AG10803 (cell line): ENCODE data around the gene NCKAP5.

ENCODE experiments used
- DNase-seq: peaks from one replicate; pipeline ENCODE4 v3.0.0; 2010; ENCODE audit warnings: low read depth
- H3K4me3 ChIP-seq: 2 replicates; pipeline ENCODE4 v1.5.1; 2011; ENCODE audit warnings: mild to moderate bottlenecking, low read length, control low read depth
- TF ChIP-seq, protein P1 (sequence below): conservative IDR thresholded peaks from 2 replicates; pipeline ENCODE4 v1.5.1; 2011; ENCODE audit warnings: mild to moderate bottlenecking, low read length, control low read depth, inconsistent platforms

NCKAP5 gene

DNA sequence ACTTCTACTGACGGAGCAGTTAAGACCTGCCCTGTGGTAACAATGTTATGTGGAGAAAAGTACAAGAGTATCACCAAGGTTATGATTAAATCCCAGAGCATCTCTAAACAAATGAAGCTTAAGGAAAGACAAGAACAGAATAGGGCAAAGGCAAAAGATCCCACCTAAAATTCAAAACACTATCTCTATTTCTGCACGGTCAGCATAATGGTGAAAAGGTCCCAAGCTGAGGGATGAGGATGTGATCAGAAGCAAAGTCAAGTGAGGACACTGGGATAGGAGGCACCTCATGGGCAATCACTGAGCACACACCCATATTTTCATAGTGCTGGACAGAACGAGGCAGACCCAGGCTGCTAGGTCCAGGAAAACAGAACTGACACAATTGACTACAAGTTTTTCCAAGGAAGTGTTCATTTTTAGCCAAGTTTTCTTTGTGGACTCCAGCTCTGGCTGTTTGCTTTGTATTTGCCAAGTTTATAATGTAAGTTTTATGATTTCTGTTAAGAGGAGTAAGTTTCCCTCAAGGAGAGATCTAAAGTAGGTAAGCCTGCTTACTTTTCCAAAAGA, 77.8 kb downstream of the NCKAP5 start:
- no peak overlapping the region for H3K4me3 ChIP-seq
- no peak for DNase-seq
- TF ChIP-seq, protein P1, sequence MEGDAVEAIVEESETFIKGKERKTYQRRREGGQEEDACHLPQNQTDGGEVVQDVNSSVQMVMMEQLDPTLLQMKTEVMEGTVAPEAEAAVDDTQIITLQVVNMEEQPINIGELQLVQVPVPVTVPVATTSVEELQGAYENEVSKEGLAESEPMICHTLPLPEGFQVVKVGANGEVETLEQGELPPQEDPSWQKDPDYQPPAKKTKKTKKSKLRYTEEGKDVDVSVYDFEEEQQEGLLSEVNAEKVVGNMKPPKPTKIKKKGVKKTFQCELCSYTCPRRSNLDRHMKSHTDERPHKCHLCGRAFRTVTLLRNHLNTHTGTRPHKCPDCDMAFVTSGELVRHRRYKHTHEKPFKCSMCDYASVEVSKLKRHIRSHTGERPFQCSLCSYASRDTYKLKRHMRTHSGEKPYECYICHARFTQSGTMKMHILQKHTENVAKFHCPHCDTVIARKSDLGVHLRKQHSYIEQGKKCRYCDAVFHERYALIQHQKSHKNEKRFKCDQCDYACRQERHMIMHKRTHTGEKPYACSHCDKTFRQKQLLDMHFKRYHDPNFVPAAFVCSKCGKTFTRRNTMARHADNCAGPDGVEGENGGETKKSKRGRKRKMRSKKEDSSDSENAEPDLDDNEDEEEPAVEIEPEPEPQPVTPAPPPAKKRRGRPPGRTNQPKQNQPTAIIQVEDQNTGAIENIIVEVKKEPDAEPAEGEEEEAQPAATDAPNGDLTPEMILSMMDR = no peak

DNA sequence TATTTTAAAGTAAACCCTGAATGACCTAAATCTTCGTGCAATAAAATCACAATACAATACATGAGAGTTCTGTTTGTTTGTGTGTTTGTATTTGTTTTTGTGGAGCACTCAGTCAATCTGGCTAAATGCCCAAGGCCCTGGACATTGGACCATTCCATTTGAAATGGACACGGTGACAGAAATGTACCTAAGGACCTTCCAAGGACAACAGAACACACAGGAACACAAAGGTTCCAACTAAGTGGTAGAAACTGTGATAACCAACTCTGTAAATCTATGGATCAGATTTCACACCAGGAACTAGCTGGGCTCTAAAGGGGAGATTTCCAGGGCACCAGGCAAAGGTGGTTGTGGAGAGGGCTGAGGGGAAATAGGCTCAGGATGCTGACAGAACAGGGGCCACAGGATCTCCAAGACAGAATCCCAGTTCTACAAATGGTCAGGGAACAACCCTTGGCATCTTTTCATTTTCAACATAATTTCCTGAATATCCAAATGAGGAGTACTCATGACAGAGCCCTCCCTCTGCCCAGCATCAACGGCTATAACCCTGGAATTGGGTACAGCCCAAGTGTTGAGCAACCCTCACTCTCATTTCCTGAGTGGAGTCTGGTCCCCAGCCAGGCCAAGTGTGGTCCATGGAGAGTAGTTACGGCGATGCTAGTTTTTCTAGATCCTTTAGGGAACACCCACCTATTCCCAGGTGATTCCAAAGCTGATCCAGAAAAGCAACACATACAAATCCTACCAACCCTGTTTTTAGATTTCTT, 78.4 kb downstream of the NCKAP5 start:
- peak; percentile 39 for DNase-seq
- TF ChIP-seq, protein P1 = no peak
- no peak overlapping the region for H3K4me3 ChIP-seq

DNA sequence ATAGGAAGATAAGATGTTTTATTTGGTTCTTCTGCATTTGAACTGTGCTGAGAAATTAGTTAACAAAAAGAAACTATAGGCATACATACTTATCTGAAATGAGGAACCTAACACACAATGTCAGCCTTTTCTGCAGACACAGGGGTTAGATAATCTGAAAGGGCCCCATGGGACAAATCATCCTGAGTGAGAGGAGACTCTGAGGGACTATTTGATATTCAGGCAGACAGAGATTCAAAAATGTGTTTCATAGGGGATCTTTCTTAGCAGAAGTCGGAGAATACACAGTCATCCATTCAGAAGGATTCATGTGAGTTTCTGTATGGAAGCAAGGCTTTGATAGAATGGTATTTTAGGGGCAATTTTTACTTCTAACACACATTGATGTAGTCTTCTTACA, 79.1 kb downstream of the NCKAP5 start:
- no peak overlapping the region for H3K4me3 ChIP-seq
- TF ChIP-seq, protein P1 = no peak
- no peak for DNase-seq

DNA sequence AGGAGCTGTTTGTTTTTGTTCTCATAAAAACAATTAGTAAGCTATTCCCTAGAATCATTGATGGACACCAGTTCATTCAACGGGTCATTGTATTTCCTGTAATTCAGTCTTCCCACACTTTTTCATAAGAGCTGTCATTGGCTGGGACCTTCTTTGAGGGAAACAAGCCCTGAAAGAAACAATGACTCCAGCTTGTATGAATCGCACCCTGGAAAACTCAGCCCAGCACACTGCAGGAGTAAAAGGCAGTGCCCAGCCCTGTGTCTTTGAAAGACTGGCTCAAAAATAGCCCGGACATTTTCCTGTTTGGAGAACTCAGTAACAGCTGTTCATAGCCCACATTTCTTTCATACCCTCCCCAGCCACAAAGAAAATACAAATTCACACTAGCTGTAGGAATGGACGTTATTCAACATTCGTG, 81.5 kb downstream of the NCKAP5 start:
- TF ChIP-seq, protein P1 = no peak
- peak; percentile 19 for DNase-seq

DNA sequence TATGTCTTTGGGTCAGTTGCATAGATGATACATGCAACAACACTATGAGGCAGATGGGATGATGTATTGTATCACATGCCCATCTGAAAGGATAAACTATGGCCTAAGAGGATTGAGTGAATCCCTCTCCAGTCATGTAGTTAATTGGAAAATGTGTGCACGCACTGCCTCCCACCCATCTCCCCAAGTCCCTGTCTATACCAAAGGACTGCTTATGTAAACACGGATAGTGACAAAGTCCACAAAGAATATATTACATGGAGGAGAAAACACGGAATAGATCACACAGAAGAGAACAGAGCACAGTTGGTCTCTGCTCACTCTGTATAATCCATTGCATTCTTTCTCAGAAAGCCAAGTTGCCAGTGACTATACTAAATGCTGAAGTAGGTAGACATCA, 82.4 kb downstream of the NCKAP5 start:
- no peak for DNase-seq
- H3K4me3 ChIP-seq = no peak overlapping the region
- TF ChIP-seq, protein P1 = no peak

More for the DNA sequence above, 81.5 kb downstream of the NCKAP5 start:
- H3K4me3 ChIP-seq = no peak overlapping the region

DNA sequence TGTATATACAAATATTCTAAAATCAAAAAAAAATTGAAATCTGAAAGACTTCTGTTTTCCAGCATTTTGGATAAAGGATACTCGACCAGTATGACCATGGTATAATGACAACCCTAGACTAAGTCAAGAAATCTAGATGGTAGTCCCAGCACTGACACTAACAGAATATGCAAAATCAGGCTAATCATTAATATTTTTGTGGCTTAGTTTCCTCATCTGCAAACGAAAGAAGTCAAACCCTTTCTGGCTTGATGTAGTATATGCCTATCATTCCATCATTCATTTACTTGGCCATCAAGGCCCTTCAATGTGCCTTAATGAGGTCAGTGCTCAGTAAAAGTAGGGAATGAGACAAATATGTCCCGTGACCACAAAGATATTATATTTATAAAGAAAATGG, 83.5 kb downstream of the NCKAP5 start:
- TF ChIP-seq, protein P1 = no peak
- no peak overlapping the region for H3K4me3 ChIP-seq
- no peak for DNase-seq

DNA sequence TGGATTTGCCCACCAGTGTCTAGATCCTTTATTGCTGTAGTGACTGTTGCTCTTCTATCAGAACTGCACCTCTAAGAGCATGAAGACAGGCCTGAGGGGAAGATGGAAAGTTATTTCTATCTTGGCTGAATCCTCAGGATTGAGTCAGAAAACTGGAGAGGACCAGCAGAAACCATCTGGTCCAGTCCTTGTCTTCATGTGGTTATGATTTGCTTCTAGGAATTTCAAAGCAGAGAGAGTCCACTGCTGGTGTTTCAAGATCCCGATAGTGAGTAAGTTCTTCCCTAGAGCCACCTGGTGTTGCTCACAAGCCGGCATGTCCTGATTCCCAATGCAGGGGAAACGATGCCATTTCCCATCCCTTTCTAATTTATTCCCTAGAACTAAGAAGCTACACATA, 84.2 kb downstream of the NCKAP5 start:
- TF ChIP-seq, protein P1 = peak; percentile 20
- H3K4me3 ChIP-seq = no peak overlapping the region
- peak; percentile 79 for DNase-seq
